HUES48 (cell line): ENCODE data around the gene CTSV.
"Not testable (repeated sequence)": the region's sequence is repeated elsewhere in the genome, so short reads cannot be mapped to it uniquely, and the experiment has no call there.

Experiments used
- H3K27ac ChIP-seq: one replicate; pipeline ENCODE4 v1.7.0; 2013; ENCODE audit warnings: low read depth, low read length, inconsistent platforms
- H3K27me3 ChIP-seq: 2 replicates; pipeline ENCODE4 v1.6.1; 2013; ENCODE audit warnings: mild to moderate bottlenecking, low read length; ENCODE audit not compliant: control insufficient read depth, insufficient read depth
- H3K36me3 ChIP-seq: 2 replicates; pipeline ENCODE4 v1.6.1; 2013; ENCODE audit warnings: low read length; ENCODE audit not compliant: control insufficient read depth, insufficient read depth
- H3K4me1 ChIP-seq: 2 replicates; pipeline ENCODE4 v1.6.1; 2013; ENCODE audit warnings: mild to moderate bottlenecking, low read length; ENCODE audit not compliant: control insufficient read depth, insufficient read depth
- H3K4me3 ChIP-seq: 2 replicates; pipeline ENCODE4 v1.5.1; 2013; ENCODE audit warnings: mild to moderate bottlenecking, low read depth, low read length
- H3K9ac ChIP-seq: 2 replicates; pipeline ENCODE4 v1.6.1; 2013; ENCODE audit warnings: mild to moderate bottlenecking, low read depth, low read length, moderate library complexity
- H3K9me3 ChIP-seq: 2 replicates; pipeline ENCODE4 v1.6.1; 2013; ENCODE audit warnings: low read length; ENCODE audit not compliant: control insufficient read depth, insufficient read depth

The CTSV gene

GRCh38 chr9:97038611-97039513 is at the start of gene CTSV:
Gene CTSV, minus strand, starts transcription at chr9:97039142. Its CDS starts 1,099 bp downstream, at chr9:97038043.
- peak within 1 kb of the TSS; percentile 69 for H3K4me3 ChIP-seq
- H3K9ac ChIP-seq, result peak within 1 kb of the TSS; percentile 51
- H3K27ac ChIP-seq, result peak within 1 kb of the TSS; percentile 87
- H3K27me3 ChIP-seq, result peaks cover 13% of the 10 kb centered on the region
- no peaks in the 10 kb centered on the region for H3K9me3 ChIP-seq
- H3K4me1 ChIP-seq, result peaks cover 9% of the 10 kb centered on the region; the same call in 1 of the 2 replicates
- H3K36me3 ChIP-seq, result peaks cover 39% of the 10 kb centered on the region

- H3K4me1 ChIP-seq, H3K9ac ChIP-seq, H3K9me3 ChIP-seq, H3K4me3 ChIP-seq, H3K27me3 ChIP-seq, H3K36me3 ChIP-seq: not testable (repeated sequence)
- peak overlapping the region; percentile 10 for H3K27ac ChIP-seq
Observed at GRCh38 chr9:97087668-97088215, 48.8 kb upstream of the CTSV start.

- not testable (repeated sequence) for H3K9ac ChIP-seq, H3K27me3 ChIP-seq, H3K27ac ChIP-seq, H3K4me1 ChIP-seq, H3K9me3 ChIP-seq, H3K4me3 ChIP-seq, H3K36me3 ChIP-seq
Observed at GRCh38 chr9:97084562-97084991, 45.6 kb upstream of the CTSV start.

GRCh38 chr9:97078362-97078761 is 39.4 kb upstream of the CTSV start:
- H3K9ac ChIP-seq, result no peak overlapping the region
- H3K27ac ChIP-seq, result no peak overlapping the region
- no peaks in the 10 kb centered on the region for H3K27me3 ChIP-seq
- H3K4me1 ChIP-seq, result peaks cover 5% of the 10 kb centered on the region
- H3K9me3 ChIP-seq, result no peaks in the 10 kb centered on the region
- no peak overlapping the region for H3K4me3 ChIP-seq
- no peaks in the 10 kb centered on the region for H3K36me3 ChIP-seq

GRCh38 chr9:97077452-97078295 is 38.7 kb upstream of the CTSV start:
- Histone ChIP-seq H3K9ac (no peak overlapping the region), H3K9me3 (no peaks in the 10 kb centered on the region), H3K36me3 (no peaks in the 10 kb centered on the region), H3K27me3 (no peaks in the 10 kb centered on the region), H3K4me3 (no peak overlapping the region), H3K27ac (no peak overlapping the region), H3K4me1 (peaks cover 12% of the 10 kb centered on the region)

GRCh38 chr9:97076731-97077451 is 37.9 kb upstream of the CTSV start:
- peaks cover 14% of the 10 kb centered on the region for H3K4me1 ChIP-seq
- not testable (repeated sequence) for H3K27me3 ChIP-seq, H3K4me3 ChIP-seq, H3K27ac ChIP-seq, H3K9ac ChIP-seq, H3K36me3 ChIP-seq, H3K9me3 ChIP-seq

- H3K4me1 ChIP-seq, result peaks cover 14% of the 10 kb centered on the region
- no peak overlapping the region for H3K27ac ChIP-seq
- H3K4me3 ChIP-seq, result no peak overlapping the region
- no peaks in the 10 kb centered on the region for H3K9me3 ChIP-seq
- no peak overlapping the region for H3K9ac ChIP-seq
- no peaks in the 10 kb centered on the region for H3K27me3 ChIP-seq
- no peaks in the 10 kb centered on the region for H3K36me3 ChIP-seq
Observed at GRCh38 chr9:97076238-97076637, 37.3 kb upstream of the CTSV start.

- Histone ChIP-seq H3K9me3 (no peaks in the 10 kb centered on the region), H3K4me1 (peaks cover 14% of the 10 kb centered on the region), H3K36me3 (no peaks in the 10 kb centered on the region), H3K4me3 (no peak overlapping the region), H3K9ac (no peak overlapping the region), H3K27me3 (no peaks in the 10 kb centered on the region), H3K27ac (no peak overlapping the region)
Observed at GRCh38 chr9:97075289-97075985, 36.5 kb upstream of the CTSV start.

- H3K4me1 ChIP-seq, result peaks cover 14% of the 10 kb centered on the region
- no peak overlapping the region for H3K9ac ChIP-seq
- H3K36me3 ChIP-seq, result no peaks in the 10 kb centered on the region
- no peaks in the 10 kb centered on the region for H3K27me3 ChIP-seq
- H3K27ac ChIP-seq, result no peak overlapping the region
- no peak overlapping the region for H3K4me3 ChIP-seq
- no peaks in the 10 kb centered on the region for H3K9me3 ChIP-seq
Observed at GRCh38 chr9:97073506-97073905, 34.6 kb upstream of the CTSV start.

- H3K4me1 ChIP-seq, result peaks cover 14% of the 10 kb centered on the region
- no peaks in the 10 kb centered on the region for H3K9me3 ChIP-seq
- no peak overlapping the region for H3K4me3 ChIP-seq
- no peaks in the 10 kb centered on the region for H3K27me3 ChIP-seq
- H3K9ac ChIP-seq, result no peak overlapping the region
- no peaks in the 10 kb centered on the region for H3K36me3 ChIP-seq
- H3K27ac ChIP-seq, result no peak overlapping the region
Observed at GRCh38 chr9:97072285-97072776, 33.4 kb upstream of the CTSV start.
